GM06990 (cell line): ENCODE data around the gene MICU2.
"Not testable (repeated sequence)": the region's sequence is repeated elsewhere in the genome, so short reads cannot be mapped to it uniquely, and the experiment has no call there.

Experiments
- DNase-seq: peaks from one replicate; pipeline ENCODE4 v3.0.0-alpha.2; 2011; ENCODE audit not compliant: insufficient read length; ENCODE audit errors: extremely low read depth
- H3K27me3 ChIP-seq: replicated peaks from 2 replicates; pipeline ENCODE4 v1.6.0; 2011; ENCODE audit warnings: low read length; ENCODE audit not compliant: control insufficient read depth, insufficient read depth
- H3K36me3 ChIP-seq: 2 replicates; pipeline ENCODE4 v1.5.1; 2011; ENCODE audit warnings: low read length; ENCODE audit not compliant: control insufficient read depth, insufficient read depth
- H3K4me3 ChIP-seq: replicated peaks from 2 replicates; pipeline ENCODE4 v1.5.1; 2011; ENCODE audit warnings: low read depth, mild to moderate bottlenecking, control low read depth, low read length
- CTCF ChIP-seq: IDR thresholded peaks from 2 replicates; pipeline ENCODE4 v1.5.1; 2011; ENCODE audit warnings: low read length, control low read depth, mild to moderate bottlenecking, inconsistent platforms; ENCODE audit not compliant: insufficient read depth, poor library complexity, severe bottlenecking

The MICU2 gene

DNA sequence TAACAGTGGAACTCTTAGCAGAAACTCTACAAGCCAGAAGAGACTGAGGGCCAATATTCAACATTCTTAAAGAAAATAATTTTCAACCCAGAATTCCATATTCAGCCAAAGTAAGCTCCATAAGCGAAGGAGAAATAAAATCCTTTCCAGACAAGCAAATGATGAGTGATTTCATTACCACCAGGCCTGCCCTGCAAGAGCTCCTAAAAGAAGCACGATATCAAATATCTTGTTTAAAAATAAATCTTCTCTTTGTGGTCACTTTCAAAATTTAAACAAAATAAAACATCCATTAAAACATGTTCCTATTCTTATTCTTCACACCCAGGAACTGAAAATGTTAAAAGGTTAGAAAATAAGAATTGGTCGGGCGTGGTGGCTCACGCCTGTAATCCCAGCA lies 13.7 kb downstream of the MICU2 start:
- Histone ChIP-seq H3K27me3 (no peaks in the 10 kb centered on the region), H3K36me3 (no peaks in the 10 kb centered on the region), H3K4me3 (0 out of 2 replicates have a peak overlapping the region, but pooled peaks have one; percentile 13)
- TF ChIP-seq CTCF, result no peak
- DNase-seq, result no peak

DNA sequence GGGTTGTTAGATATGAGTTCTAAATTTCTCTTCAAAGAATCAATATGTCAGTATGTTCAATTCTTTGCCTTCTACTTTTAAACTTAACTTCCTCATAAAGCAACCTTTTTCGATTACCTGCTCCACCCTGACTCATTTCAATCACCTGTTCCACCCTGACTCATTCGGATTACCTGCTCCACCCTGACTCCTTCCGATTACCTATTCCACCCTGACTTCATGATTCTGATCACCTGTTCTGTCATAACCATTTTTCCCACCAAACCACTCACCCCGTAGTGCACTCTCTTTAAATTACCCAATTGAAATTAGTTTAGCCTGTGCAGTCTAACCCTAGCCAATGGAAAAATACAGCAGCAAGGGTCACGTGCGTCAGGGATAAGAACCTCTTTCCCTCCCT lies 14.5 kb downstream of the MICU2 start:
- DNase-seq, H3K4me3 ChIP-seq, H3K27me3 ChIP-seq: not testable (repeated sequence)

GRCh38 chr13:21588411-21588810 lies 15.6 kb downstream of the MICU2 start:
- not testable (repeated sequence) for DNase-seq, H3K27me3 ChIP-seq, H3K4me3 ChIP-seq, H3K36me3 ChIP-seq

More for the DNA sequence above, 14.5 kb downstream of the MICU2 start:
- not testable (repeated sequence) for H3K36me3 ChIP-seq

DNA sequence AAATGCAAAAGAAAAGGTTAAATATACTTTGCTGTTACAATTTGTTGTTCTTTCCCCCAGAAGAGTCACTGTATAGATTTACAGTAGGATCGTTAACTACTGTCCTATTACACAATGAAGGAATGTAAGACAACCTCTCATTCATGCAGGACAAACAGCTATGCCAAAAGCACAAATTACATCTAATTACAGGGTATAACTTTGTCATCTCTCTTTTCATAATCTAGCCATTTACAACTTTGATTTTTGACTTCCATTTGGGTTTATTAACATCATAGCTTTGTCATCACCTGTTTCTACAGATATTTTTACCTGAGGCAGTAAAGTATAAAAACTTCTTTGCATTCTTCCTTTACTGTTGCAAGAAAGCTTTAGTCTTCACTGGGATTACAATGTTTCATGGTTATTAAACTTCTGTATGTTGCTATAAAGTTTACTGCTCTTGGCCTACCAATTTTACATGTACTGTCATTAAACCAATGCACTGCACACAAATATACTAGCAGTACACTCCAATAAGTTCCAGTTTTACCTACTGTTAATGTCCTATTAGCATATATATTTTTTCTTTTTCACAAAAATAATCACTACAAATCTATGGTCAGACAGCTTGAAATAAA lies 18.9 kb downstream of the MICU2 start:
- H3K36me3 ChIP-seq, result no peaks in the 10 kb centered on the region
- no peak for DNase-seq
- H3K27me3 ChIP-seq, result no peaks in the 10 kb centered on the region
- H3K4me3 ChIP-seq, result no peak overlapping the region
- no peak for TF ChIP-seq CTCF

DNA sequence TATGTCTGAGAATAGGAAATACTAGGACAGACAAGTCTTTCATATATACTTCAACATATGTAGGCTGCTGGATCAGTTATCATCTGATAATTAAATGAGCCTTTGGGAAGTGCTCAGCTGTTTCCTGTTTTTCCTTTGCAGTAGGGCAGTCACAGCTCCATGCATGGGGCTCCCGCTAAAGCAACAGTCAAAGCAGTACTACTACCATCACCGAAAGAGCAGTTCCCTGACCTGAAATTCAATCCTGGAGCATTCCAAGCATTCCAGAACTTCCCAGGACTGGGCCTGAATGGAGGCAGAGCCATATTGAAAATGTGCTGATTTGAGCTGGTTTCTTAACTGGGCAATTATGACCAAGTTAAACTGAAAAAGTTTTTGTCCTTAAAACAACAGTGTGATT lies 20.5 kb downstream of the MICU2 start:
- H3K27me3 ChIP-seq, result no peaks in the 10 kb centered on the region
- no peak for DNase-seq
- no peak for TF ChIP-seq CTCF
- H3K36me3 ChIP-seq, result no peaks in the 10 kb centered on the region
- H3K4me3 ChIP-seq, result no peak overlapping the region

DNA sequence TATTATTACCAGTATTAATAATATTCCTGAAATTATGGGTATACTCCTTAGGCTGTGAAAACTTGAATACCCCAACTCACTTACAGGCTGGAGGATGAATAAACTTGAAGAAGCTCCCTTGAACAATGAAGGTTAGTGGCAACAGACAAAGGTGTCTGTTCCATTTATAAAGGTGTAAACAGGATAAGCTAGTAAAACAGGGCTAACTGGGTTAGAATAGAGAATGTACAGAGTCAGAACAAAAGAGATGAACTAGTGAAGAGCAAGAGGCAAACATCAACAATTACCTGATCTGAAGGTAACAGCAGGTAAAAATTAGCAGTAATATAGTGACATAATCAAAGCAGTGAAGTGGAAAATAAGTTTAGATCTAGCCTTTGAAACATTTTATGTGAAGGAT lies 23.2 kb downstream of the MICU2 start:
- Histone ChIP-seq H3K4me3 (no peak overlapping the region), H3K27me3 (no peaks in the 10 kb centered on the region), H3K36me3 (no peaks in the 10 kb centered on the region)
- TF ChIP-seq CTCF, result no peak
- DNase-seq, result no peak

- TF ChIP-seq CTCF, result no peak
- no peak for DNase-seq
- Histone ChIP-seq H3K36me3 (no peaks in the 10 kb centered on the region), H3K4me3 (no peak overlapping the region), H3K27me3 (no peaks in the 10 kb centered on the region)
Measured at GRCh38 chr13:21579754-21580316, 24.1 kb downstream of the MICU2 start.
